IMR-90 (cell line): ENCODE measurements around the gene COL23A1.

Experiments
- CEBPB ChIP-seq: IDR thresholded peaks from 2 replicates; pipeline ENCODE4 v1.6.1; 2012; ENCODE audit warnings: low read depth, low read length, improper control_type of control experiment
- CTCF ChIP-seq: conservative IDR thresholded peaks from 2 replicates; pipeline ENCODE4 v1.5.1; 2012; ENCODE audit warnings: mild to moderate bottlenecking, low read depth, low read length, improper control_type of control experiment
- POLR2A ChIP-seq: IDR thresholded peaks from 2 replicates; pipeline ENCODE4 v1.6.1; 2012; ENCODE audit warnings: mild to moderate bottlenecking, low read depth, low read length
- USF2 ChIP-seq: fragments of 150-350 bp; IDR thresholded peaks from 2 replicates; pipeline ENCODE4 v1.6.1; 2017; ENCODE audit warnings: mild to moderate bottlenecking, antibody characterized with exemption, low read length, low read depth

- TF ChIP-seq CTCF (no peak), POLR2A (no peak), USF2 (no peak), CEBPB (no peak)
Measured at GRCh38 chr5:178273665-178274541, 316.3 kb downstream of the COL23A1 start.
